Skeletal muscle tissue (tissue), 4 donors: Measurements from ENCODE around the gene TMEM63C. TPM values are rescaled to one million over a fixed set of nuclear protein-coding genes. Genes with fewer than 3 reads are reported as not detected.

ENCODE experiments used
- H3K27ac ChIP-seq: one replicate; pipeline ENCODE4 v1.7.0; 2013; ENCODE audit warnings: mild to moderate bottlenecking, low read depth, low read length, inconsistent platforms
- H3K27me3 ChIP-seq, 3 donors: one replicate each; pipeline ENCODE4 v1.7.0; 2013; ENCODE audit warnings: low read length in 3 of 3; ENCODE audit not compliant: control insufficient read depth in 3 of 3, insufficient read depth in 3 of 3
- H3K36me3 ChIP-seq, 3 donors: one replicate each; pipeline ENCODE4 v1.7.0; 2013; ENCODE audit warnings: low read length in 3 of 3; ENCODE audit not compliant: control insufficient read depth in 3 of 3, insufficient read depth in 3 of 3
- H3K4me1 ChIP-seq, 3 donors: one replicate each; pipeline ENCODE4 v1.7.0; 2013; ENCODE audit warnings: low read length in 3 of 3, mild to moderate bottlenecking in 3 of 3; ENCODE audit not compliant: control insufficient read depth in 3 of 3, insufficient read depth in 3 of 3
- H3K4me3 ChIP-seq, 3 donors: one replicate each; pipeline ENCODE4 v1.7.0; 2013; ENCODE audit warnings: low read length in 3 of 3
- H3K9ac ChIP-seq, 3 donors: one replicate each; pipeline ENCODE4 v1.7.0; 2013; ENCODE audit warnings: low read length in 3 of 3, mild to moderate bottlenecking in 3 of 3, moderate library complexity in 2 of 3, low read depth in 1 of 3
- H3K9me3 ChIP-seq, 3 donors: one replicate each; pipeline ENCODE4 v1.7.0; 2013; ENCODE audit warnings: low read length in 3 of 3; ENCODE audit not compliant: control insufficient read depth in 3 of 3
- total RNA-seq: library from RNA; depleted of rRNA; stranded (reverse); fragments of >200 nt; gene quantifications from one replicate; pipeline ENCODE4 v1.2.3, GENCODE V29; 2014
- donor health status: Osteomylitis.

TMEM63C gene
- total RNA-seq, 1 donor from 2014 or later, result 3.1 TPM

- Histone ChIP-seq H3K9ac (no peak overlapping the region), H3K9me3 (no peaks in the 10 kb centered on the region), H3K27ac (no peak overlapping the region), H3K4me1 (no peaks in the 10 kb centered on the region), H3K4me3 (no peak overlapping the region), H3K27me3 (no peaks in the 10 kb centered on the region), H3K36me3 (no peaks in the 10 kb centered on the region)
Observed at GRCh38 chr14:77230914-77231313, 49.3 kb downstream of the TMEM63C start.

GRCh38 chr14:77231721-77232120 is 50.1 kb downstream of the TMEM63C start:
- Histone ChIP-seq H3K4me1 (no peaks in the 10 kb centered on the region), H3K27ac (no peak overlapping the region), H3K9ac (no peak overlapping the region), H3K9me3 (no peaks in the 10 kb centered on the region), H3K27me3 (no peaks in the 10 kb centered on the region), H3K4me3 (no peak overlapping the region), H3K36me3 (no peaks in the 10 kb centered on the region)

GRCh38 chr14:77236814-77237213 is 55.2 kb downstream of the TMEM63C start:
- Histone ChIP-seq H3K4me3 (no peak overlapping the region), H3K27ac (no peak overlapping the region), H3K27me3 (no peaks in the 10 kb centered on the region), H3K9ac (no peak overlapping the region), H3K36me3 (no peaks in the 10 kb centered on the region), H3K9me3 (no peaks in the 10 kb centered on the region), H3K4me1 (no peaks in the 10 kb centered on the region)

- no peaks in the 10 kb centered on the region for H3K4me1 ChIP-seq
- H3K9ac ChIP-seq, result no peak overlapping the region
- H3K27ac ChIP-seq, result no peak overlapping the region
- H3K9me3 ChIP-seq, result no peaks in the 10 kb centered on the region
- no peak overlapping the region for H3K4me3 ChIP-seq
- H3K36me3 ChIP-seq, result no peaks in the 10 kb centered on the region
- H3K27me3 ChIP-seq, result no peaks in the 10 kb centered on the region
Observed at GRCh38 chr14:77238356-77238755, 56.8 kb downstream of the TMEM63C start.

GRCh38 chr14:77238996-77239395 is 57.4 kb downstream of the TMEM63C start:
- Histone ChIP-seq H3K36me3 (no peaks in the 10 kb centered on the region), H3K9ac (no peak overlapping the region), H3K4me3 (no peak overlapping the region), H3K27me3 (peaks cover 0 to 2% (median 0%) of the 10 kb centered on the region in 3 donors), H3K27ac (no peak overlapping the region), H3K4me1 (no peaks in the 10 kb centered on the region), H3K9me3 (no peaks in the 10 kb centered on the region)

- Histone ChIP-seq H3K9me3 (no peaks in the 10 kb centered on the region), H3K9ac (no peak overlapping the region), H3K4me3 (no peak overlapping the region), H3K27me3 (peaks cover 0 to 2% (median 0%) of the 10 kb centered on the region in 3 donors), H3K36me3 (no peaks in the 10 kb centered on the region), H3K4me1 (no peaks in the 10 kb centered on the region), H3K27ac (no peak overlapping the region)
Observed at GRCh38 chr14:77239412-77239811, 57.8 kb downstream of the TMEM63C start.

- Histone ChIP-seq H3K27ac (no peak overlapping the region), H3K36me3 (no peaks in the 10 kb centered on the region), H3K4me1 (no peaks in the 10 kb centered on the region), H3K27me3 (peaks cover 0 to 2% (median 0%) of the 10 kb centered on the region in 3 donors), H3K9me3 (no peaks in the 10 kb centered on the region), H3K9ac (no peak overlapping the region), H3K4me3 (no peak overlapping the region)
Observed at GRCh38 chr14:77240336-77240915, 58.8 kb downstream of the TMEM63C start.

GRCh38 chr14:77241955-77242354 is 60.4 kb downstream of the TMEM63C start:
- Histone ChIP-seq H3K9me3 (no peaks in the 10 kb centered on the region), H3K4me1 (no peaks in the 10 kb centered on the region), H3K4me3 (no peak overlapping the region), H3K27ac (no peak overlapping the region), H3K9ac (no peak overlapping the region), H3K36me3 (no peaks in the 10 kb centered on the region), H3K27me3 (peaks cover 0 to 2% (median 0%) of the 10 kb centered on the region in 3 donors)

- H3K9ac ChIP-seq, result no peak overlapping the region
- no peak overlapping the region for H3K4me3 ChIP-seq
Observed at GRCh38 chr14:77242752-77243151, 61.2 kb downstream of the TMEM63C start.

GRCh38 chr14:77243853-77244252 is 62.3 kb downstream of the TMEM63C start:
- peaks cover 0 to 2% (median 0%) of the 10 kb centered on the region in 3 donors for H3K27me3 ChIP-seq
- H3K9me3 ChIP-seq, result no peaks in the 10 kb centered on the region
- no peaks in the 10 kb centered on the region for H3K36me3 ChIP-seq
- H3K4me3 ChIP-seq, result no peak overlapping the region
- no peak overlapping the region for H3K27ac ChIP-seq
- no peak overlapping the region for H3K9ac ChIP-seq
- no peaks in the 10 kb centered on the region for H3K4me1 ChIP-seq

More at GRCh38 chr14:77242752-77243151, 61.2 kb downstream of the TMEM63C start:
- Histone ChIP-seq H3K4me1 (no peaks in the 10 kb centered on the region), H3K27me3 (peaks cover 0 to 2% (median 0%) of the 10 kb centered on the region in 3 donors), H3K9me3 (no peaks in the 10 kb centered on the region), H3K27ac (no peak overlapping the region), H3K36me3 (no peaks in the 10 kb centered on the region)
